ENCODE results near the gene MACO1.

DNA sequence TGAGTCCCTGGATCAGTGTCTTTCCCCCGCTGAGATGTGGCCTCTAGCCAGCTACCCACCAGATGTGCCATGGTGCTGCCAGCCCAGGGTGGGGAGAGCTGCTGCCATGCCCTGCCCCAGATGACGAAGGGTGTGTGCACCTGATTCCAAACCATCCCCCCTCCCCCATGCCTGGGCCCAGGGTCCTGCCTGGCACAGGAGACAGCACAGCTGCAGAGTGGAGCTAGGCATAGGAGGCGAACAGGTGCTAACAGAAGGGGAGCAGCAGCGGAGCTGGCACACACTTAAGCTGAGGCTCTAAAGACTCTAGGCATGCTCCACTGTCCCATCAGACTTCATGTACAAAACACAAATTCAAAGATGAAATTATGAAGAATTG, 103.7 kb downstream of the MACO1 start:
- TF ChIP-seq POLR2A (IDR thresholded peaks at IDR 0.05; ENCODE audit: low read length) (no peak), GATA1 (IDR thresholded peaks at IDR 0.05; ENCODE audit: low read depth, low read length) (no peak)
